Activated naive CD8-positive, alpha-beta T cell treated with anti-CD3 and anti-CD28 coated beads for 36 hours (primary cell): Measurements from ENCODE around the gene BAZ2B. TPM values are rescaled to one million over a fixed set of nuclear protein-coding genes. Genes with fewer than 3 reads are reported as not detected.
"Not testable (repeated sequence)": the region's sequence is repeated elsewhere in the genome, so short reads cannot be mapped to it uniquely, and the experiment has no call there.

Experiments
- DNase-seq: peaks from one replicate; pipeline ENCODE4 v3.0.0; 2021
- H3K27ac Mint-ChIP-seq: one replicate; pipeline ENCODE4 v1.8.0; 2022; ENCODE audit warnings: mild to moderate bottlenecking, moderate library complexity, mixed read lengths
- H3K27me3 Mint-ChIP-seq: one replicate; pipeline ENCODE4 v1.8.0; 2022; ENCODE audit warnings: mild to moderate bottlenecking, mixed read lengths
- H3K36me3 Mint-ChIP-seq: one replicate; pipeline ENCODE4 v1.8.0; 2021; ENCODE audit warnings: mild to moderate bottlenecking, mixed read lengths
- H3K4me1 Mint-ChIP-seq: one replicate; pipeline ENCODE4 v1.8.0; 2021; ENCODE audit warnings: mixed read lengths
- H3K4me3 Mint-ChIP-seq: one replicate; pipeline ENCODE4 v1.8.0; 2022; ENCODE audit warnings: mild to moderate bottlenecking, moderate library complexity, mixed read lengths
- H3K9me3 Mint-ChIP-seq: one replicate; pipeline ENCODE4 v1.8.0; 2022; ENCODE audit warnings: mixed read lengths
- total RNA-seq, 2 experiments: library from RNA; stranded (reverse); gene quantifications; one replicate each; pipeline ENCODE4 v1.2.3, GENCODE V29; 2021

Gene BAZ2B
- total RNA-seq, 2 experiments from 2014 or later, result 8.3 TPM

DNA sequence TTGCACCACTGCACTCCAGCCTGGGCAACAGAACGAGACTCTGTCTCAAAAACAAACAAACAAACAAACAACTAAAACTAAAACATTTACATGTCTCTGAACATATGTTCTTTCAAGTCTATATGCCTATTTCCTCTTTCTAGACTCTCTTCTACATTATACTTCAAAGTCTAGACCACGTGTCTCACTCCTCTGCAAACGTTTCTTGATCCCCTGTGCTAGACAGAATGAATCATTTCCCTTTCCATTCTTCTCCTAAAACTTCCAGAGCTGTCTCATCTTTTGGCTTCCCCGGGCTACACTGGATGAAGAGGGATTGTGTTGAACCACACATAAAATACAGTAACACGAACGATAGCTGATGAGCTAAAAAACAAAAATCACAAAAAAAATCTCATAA lies 67.1 kb downstream of the BAZ2B start:
- Mint-ChIP-seq H3K4me3 (no peak overlapping the region), H3K27ac (no peak overlapping the region), H3K27me3 (no peaks in the 10 kb centered on the region), H3K4me1 (peaks cover 3% of the 10 kb centered on the region), H3K36me3 (no peaks in the 10 kb centered on the region), H3K9me3 (no peaks in the 10 kb centered on the region)
- DNase-seq, result no peak

DNA sequence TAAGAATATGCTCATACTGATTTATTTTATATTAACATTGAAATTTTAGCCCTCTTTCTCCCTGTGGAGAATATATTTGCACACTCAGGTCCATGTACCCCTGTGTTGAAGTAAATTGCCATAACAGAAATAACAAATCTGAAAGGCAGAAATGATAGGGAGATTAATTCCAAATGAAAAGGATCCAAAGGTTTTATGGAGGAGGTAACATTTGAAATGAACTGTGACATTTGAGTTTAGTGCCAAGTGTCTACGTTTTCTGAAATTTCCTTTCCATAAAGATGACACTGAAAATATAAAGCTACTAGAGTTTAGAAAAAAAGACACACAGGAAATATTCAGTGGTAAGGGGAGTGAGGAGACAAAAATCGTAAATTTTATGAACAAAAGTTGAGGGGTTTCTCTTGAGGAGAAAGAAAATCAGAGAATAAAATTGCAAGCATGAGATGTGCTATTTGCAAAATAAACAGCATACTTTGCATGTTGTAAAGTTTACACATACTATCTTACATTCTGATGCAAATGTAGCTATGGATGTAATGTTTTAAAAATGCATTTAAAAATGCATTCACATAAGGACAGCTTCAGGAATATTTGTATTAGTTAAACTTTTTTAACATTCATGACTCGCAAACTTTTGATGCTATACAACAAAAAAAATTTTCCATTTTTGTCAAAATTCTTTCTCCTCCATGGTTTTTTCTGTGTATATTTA lies 69.5 kb downstream of the BAZ2B start:
- Mint-ChIP-seq H3K36me3 (peaks cover 6% of the 10 kb centered on the region), H3K9me3 (peaks cover 3% of the 10 kb centered on the region), H3K4me3 (no peak overlapping the region), H3K27ac (no peak overlapping the region), H3K27me3 (no peaks in the 10 kb centered on the region), H3K4me1 (peaks cover 3% of the 10 kb centered on the region)
- no peak for DNase-seq

DNA sequence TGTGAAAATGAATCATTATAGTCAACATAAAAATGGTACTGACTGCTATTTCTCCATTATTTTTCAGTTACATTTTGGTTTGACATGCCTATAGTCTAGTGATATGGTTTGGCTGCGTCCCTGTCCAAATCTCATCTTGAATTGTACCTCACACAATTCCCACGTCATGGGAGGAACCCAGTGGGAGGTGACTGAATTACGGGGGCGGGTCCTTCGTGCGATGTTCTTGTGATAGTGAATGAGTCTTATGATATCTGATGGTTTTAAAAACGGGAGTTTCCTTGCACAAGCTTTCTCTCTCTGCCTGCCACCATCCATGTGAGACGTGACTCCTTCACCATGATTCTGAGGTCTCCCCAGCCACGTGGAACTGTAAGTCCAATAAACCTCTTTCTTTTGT lies 70.3 kb downstream of the BAZ2B start:
- Mint-ChIP-seq H3K27ac (no peak overlapping the region), H3K36me3 (peaks cover 8% of the 10 kb centered on the region)

DNA sequence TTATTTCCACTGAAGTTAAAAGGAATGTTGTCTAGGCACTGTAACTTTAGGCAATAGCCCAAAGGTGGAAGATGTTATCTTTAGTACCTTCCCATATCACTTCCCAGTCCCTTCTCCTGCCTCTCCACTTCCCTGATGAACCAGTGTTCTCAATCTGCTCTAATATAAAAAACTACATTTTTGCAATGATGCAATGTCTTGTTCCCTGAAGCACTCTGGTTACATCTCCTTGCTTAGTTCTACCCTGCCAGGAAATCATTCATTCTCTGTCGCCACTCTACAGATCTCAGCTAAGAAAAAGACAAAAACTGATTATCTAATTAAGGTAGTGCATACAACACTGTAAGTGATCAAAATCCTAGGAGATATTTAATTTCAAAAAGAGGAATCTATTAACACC lies 71.3 kb downstream of the BAZ2B start:
- H3K27me3 Mint-ChIP-seq, result no peaks in the 10 kb centered on the region
- no peak for DNase-seq
- peaks cover 3% of the 10 kb centered on the region for H3K4me1 Mint-ChIP-seq
- H3K4me3 Mint-ChIP-seq, result no peak overlapping the region
- H3K9me3 Mint-ChIP-seq, result peaks cover 6% of the 10 kb centered on the region
- H3K27ac Mint-ChIP-seq, result no peak overlapping the region
- H3K36me3 Mint-ChIP-seq, result peaks cover 8% of the 10 kb centered on the region

More for the DNA sequence above, 70.3 kb downstream of the BAZ2B start:
- peaks cover 6% of the 10 kb centered on the region for H3K9me3 Mint-ChIP-seq
- H3K27me3 Mint-ChIP-seq, result no peaks in the 10 kb centered on the region
- no peak for DNase-seq
- H3K4me1 Mint-ChIP-seq, result peaks cover 3% of the 10 kb centered on the region
- H3K4me3 Mint-ChIP-seq, result no peak overlapping the region

DNA sequence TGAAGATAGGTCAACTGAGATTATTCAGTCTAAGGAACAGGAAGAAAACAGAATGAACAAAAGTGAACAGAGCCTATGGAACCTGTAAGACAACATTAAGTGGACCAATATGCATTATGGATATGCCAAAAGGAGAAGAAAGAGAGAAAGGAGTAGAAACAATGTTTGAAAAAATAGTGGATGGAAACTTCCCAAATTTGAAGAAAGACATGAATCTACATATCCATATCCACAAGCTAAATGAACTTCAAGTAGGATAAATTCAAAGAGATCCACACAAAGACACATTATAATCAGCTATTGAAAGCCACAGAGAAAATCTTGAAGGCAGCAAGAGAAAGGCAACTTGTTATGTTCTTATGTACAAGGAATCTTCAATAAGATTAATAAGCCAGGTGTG lies 74.2 kb downstream of the BAZ2B start:
- peaks cover 8% of the 10 kb centered on the region for H3K36me3 Mint-ChIP-seq
- H3K27me3 Mint-ChIP-seq, result no peaks in the 10 kb centered on the region
- no peak overlapping the region for H3K4me3 Mint-ChIP-seq
- H3K27ac Mint-ChIP-seq, result no peak overlapping the region
- no peak for DNase-seq
- H3K9me3 Mint-ChIP-seq, result peaks cover 6% of the 10 kb centered on the region
- H3K4me1 Mint-ChIP-seq, result no peaks in the 10 kb centered on the region

DNA sequence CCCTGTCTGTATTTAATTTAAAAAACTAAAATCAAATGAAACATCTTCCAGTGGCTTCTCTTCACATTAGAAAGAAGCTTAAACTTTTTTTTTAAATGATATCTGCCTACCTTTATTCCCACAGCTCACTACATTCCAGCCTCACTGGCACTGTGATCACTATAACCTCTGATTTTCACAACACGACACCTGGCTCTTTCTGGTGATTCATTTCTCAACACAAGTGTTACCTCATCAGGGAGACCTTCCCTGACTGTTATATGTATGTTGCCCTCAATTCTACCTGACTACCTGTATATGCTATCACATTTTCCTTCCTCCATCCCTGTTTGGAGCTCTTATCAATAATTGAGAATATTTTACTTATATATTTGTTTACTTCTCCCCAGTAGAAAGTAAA lies 76.6 kb downstream of the BAZ2B start:
- peaks cover 6% of the 10 kb centered on the region for H3K9me3 Mint-ChIP-seq
- no peak overlapping the region for H3K4me3 Mint-ChIP-seq

DNA sequence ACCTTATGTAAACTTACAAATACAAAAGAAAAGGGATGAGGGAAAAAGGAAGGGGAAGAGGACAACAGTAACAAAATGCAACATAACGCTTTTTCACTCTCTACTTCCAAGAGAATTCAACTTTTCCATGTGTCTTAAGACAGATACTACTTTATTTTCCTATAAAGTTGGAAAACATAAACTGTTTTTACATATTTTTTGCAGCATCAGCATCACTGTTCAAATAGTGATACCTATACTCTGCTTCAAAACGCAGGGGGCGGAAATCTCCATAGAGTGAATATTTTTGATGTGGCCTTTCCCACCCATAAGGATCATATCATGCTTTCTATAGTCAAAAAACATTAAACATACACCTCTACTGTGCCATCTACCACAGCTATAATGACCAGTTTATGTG lies 77.5 kb downstream of the BAZ2B start:
- H3K36me3 Mint-ChIP-seq, result peaks cover 6% of the 10 kb centered on the region
- DNase-seq, result no peak
- H3K4me3 Mint-ChIP-seq, result no peak overlapping the region
- H3K4me1 Mint-ChIP-seq, result no peaks in the 10 kb centered on the region
- H3K27ac Mint-ChIP-seq, result no peak overlapping the region
- peaks cover 6% of the 10 kb centered on the region for H3K9me3 Mint-ChIP-seq
- H3K27me3 Mint-ChIP-seq, result no peaks in the 10 kb centered on the region

More for the DNA sequence above, 76.6 kb downstream of the BAZ2B start:
- Mint-ChIP-seq H3K36me3 (peaks cover 8% of the 10 kb centered on the region), H3K27me3 (no peaks in the 10 kb centered on the region), H3K27ac (no peak overlapping the region), H3K4me1 (no peaks in the 10 kb centered on the region)
- no peak for DNase-seq

DNA sequence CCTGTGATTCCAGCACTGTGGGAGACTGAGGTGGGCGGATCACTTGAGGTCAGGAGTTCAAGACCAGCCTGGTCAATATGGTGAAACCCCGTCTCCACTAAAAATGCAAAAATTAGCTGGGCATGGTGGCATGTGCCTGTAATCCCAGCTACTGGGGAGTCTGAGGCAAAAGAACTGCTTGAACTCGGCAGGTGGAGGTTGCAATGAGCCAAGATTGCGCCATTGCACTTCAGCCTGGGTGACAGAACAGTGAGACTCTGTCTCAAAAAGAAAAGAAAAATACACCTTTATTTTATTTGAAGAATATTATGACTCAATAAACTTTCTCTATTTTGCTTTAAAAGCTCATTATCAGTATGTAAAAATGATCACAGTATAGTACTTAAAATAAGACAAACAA lies 81.1 kb downstream of the BAZ2B start:
- not testable (repeated sequence) for H3K9me3 Mint-ChIP-seq, H3K27ac Mint-ChIP-seq, H3K4me3 Mint-ChIP-seq, H3K4me1 Mint-ChIP-seq, DNase-seq, H3K27me3 Mint-ChIP-seq, H3K36me3 Mint-ChIP-seq

DNA sequence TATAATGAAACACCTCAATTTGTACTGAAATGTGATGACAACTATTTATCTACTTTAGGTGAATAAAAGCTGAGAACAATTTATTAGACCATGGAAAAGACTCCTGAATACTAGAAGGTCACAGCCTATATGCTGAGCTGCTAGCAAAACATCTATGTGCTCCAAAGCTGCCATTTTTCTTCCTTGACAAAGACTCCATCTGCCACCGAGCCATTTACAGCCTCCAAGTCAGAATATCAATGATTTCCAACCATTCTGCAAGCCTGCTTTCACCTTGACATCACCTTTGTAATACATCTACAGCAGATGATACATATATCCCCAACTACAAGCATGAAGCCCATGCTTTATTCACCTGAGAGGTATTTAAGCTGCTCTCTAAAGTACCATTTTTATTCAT lies 84.9 kb downstream of the BAZ2B start:
- no peaks in the 10 kb centered on the region for H3K27me3 Mint-ChIP-seq
- H3K4me1 Mint-ChIP-seq, result no peaks in the 10 kb centered on the region
- DNase-seq, result no peak
- no peak overlapping the region for H3K27ac Mint-ChIP-seq
- H3K4me3 Mint-ChIP-seq, result no peak overlapping the region
- peaks cover 1% of the 10 kb centered on the region for H3K9me3 Mint-ChIP-seq
- no peaks in the 10 kb centered on the region for H3K36me3 Mint-ChIP-seq

DNA sequence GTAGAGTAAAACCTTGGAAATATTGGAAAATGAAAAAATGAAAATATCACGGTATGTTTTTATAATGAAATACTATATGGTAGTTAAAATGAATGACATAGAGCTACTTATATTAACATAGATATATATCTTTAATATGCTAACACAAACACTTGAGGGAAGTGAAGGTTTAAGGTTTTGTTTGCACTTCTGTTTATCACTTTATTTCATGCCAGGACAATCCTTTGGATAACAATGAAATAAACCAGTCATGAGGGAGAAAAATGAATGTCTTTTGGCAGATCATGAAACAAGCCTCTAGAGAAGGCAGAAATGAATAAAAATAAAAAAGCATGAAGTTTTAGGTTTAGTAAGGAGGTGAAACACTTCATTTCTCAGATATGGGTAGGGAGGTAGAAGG lies 89.9 kb downstream of the BAZ2B start:
- Mint-ChIP-seq H3K9me3 (peaks cover 1% of the 10 kb centered on the region), H3K27me3 (no peaks in the 10 kb centered on the region), H3K4me1 (no peaks in the 10 kb centered on the region), H3K27ac (no peak overlapping the region), H3K36me3 (no peaks in the 10 kb centered on the region), H3K4me3 (no peak overlapping the region)
- no peak for DNase-seq

DNA sequence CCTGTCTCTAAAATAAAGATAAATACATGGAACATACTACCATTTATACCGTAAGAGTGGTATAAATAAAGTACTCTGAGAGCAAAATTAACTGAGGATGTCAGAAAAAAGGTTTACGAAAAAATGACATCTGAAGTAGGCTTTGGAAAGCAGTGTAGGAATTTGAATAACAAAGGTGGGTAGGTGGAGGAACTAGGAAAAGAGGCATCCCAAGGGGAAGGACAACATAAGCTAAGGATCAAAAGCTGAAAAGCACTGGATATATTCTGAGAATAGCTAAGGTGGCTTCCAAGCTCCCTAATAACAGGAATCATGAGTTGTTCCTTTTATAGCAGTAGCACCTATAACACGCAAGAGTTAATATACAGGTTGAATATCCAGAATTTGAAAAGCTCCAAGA lies 91.3 kb downstream of the BAZ2B start:
- Mint-ChIP-seq H3K9me3 (peaks cover 1% of the 10 kb centered on the region), H3K36me3 (no peaks in the 10 kb centered on the region), H3K27ac (no peak overlapping the region)

DNA sequence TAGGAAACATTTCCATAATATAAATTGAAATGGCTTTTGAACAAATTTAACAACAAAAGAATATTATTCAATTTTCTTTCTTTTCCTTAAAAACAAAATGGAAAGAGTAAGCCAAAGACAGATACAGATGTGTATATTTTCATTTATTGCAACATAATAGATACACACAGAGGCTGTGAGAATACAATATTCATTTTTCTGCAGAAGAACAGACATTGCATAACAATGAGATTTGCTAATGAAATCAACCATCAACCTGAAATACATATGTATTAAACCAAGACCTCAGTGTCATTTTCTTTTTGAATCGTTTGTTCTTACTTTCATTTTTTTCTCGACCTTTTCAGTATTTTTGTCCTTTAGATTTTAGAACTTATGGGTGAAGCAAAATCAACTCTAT lies 95.1 kb downstream of the BAZ2B start:
- Mint-ChIP-seq H3K9me3 (no peaks in the 10 kb centered on the region), H3K27ac (no peak overlapping the region), H3K27me3 (no peaks in the 10 kb centered on the region), H3K36me3 (no peaks in the 10 kb centered on the region), H3K4me3 (no peak overlapping the region), H3K4me1 (peaks cover 3% of the 10 kb centered on the region)
- DNase-seq, result no peak

More for the DNA sequence above, 91.3 kb downstream of the BAZ2B start:
- Mint-ChIP-seq H3K4me1 (no peaks in the 10 kb centered on the region), H3K27me3 (no peaks in the 10 kb centered on the region), H3K4me3 (no peak overlapping the region)
- no peak for DNase-seq

DNA sequence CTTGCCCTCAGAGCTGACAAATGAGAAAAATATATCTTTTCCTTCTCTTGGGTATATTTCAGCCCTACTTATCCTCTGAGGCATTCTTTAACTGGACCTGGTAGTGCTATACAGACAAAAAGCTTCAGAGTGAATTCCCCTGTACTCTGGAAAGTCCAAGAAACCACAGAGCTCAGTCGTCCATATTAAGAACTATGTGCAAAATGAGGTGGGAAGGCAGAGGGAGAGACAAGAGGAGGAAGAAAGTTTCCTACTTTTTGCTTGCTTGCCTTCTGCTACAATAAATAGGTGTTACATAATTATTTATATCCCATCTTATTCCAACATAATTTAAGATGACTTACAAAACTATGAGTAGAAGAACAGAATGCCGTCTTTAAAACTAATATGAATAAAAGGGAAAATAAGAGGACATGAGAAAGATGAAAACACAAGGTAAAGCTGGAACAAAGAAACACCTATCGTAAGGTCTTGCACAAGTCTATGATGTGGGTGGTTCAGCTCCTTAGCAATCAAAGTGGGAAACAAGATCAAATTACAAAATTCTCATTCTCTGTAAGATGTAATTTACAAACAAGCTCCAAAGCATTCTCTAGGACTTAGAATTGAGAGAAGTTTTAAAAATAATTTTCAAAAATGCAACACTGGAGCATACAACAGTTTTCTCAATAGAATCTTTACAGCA lies 97.9 kb downstream of the BAZ2B start:
- no peaks in the 10 kb centered on the region for H3K27me3 Mint-ChIP-seq
- peaks cover 1% of the 10 kb centered on the region for H3K36me3 Mint-ChIP-seq
- no peak overlapping the region for H3K4me3 Mint-ChIP-seq
- no peaks in the 10 kb centered on the region for H3K9me3 Mint-ChIP-seq
- peaks cover 15% of the 10 kb centered on the region for H3K4me1 Mint-ChIP-seq
- DNase-seq, result no peak
- no peak overlapping the region for H3K27ac Mint-ChIP-seq

DNA sequence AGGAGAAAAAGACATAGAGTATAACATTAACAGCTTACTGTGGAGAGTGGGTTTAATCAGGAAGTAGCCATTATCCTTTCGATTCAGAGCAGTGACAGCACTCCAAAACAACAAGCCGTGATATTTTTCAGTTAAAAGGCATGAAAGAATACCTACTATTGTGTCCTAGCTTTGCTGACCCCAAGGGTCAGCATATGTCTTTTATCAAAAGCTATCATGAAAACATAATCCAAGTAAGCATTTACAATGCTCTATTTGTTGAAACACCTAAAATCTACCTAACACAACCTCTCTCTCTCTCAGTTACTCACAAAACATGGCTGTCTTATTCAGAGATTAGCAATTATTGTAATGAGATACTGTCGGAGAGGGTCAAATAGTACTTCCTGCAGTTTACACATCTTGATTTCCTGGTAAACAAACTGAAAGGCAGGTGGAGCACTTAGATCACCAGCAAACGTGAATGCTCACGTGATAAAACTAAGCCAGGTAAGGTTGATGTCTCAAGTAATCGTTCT lies 100.0 kb downstream of the BAZ2B start:
- Mint-ChIP-seq H3K4me1 (peaks cover 20% of the 10 kb centered on the region), H3K27me3 (no peaks in the 10 kb centered on the region), H3K9me3 (no peaks in the 10 kb centered on the region), H3K36me3 (peaks cover 3% of the 10 kb centered on the region), H3K27ac (peak overlapping the region; percentile 78), H3K4me3 (peak overlapping the region; percentile 77)
- DNase-seq, result no peak

DNA sequence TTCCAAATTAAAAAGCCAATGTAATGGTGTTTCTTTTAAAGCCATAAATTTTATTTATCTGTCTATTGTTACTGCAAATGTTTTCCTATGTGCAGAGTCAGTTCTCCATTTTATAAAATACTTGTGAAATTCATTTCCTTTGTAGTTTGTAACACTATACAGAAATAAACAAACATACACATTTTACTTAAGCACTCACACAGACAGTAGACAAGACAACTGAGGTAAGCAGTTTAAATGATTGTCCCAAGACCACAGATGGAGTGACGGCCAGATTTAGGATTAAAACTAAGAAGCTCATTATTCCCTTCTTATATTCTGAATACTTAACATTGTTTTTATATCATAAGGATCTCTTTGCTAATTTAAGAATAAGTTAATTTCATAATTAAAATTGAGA lies 100.9 kb downstream of the BAZ2B start:
- H3K9me3 Mint-ChIP-seq, result no peaks in the 10 kb centered on the region
- H3K27me3 Mint-ChIP-seq, result no peaks in the 10 kb centered on the region
- peaks cover 20% of the 10 kb centered on the region for H3K4me1 Mint-ChIP-seq
- peaks cover 3% of the 10 kb centered on the region for H3K36me3 Mint-ChIP-seq
- peak overlapping the region; percentile 75 for H3K27ac Mint-ChIP-seq
- no peak for DNase-seq
- H3K4me3 Mint-ChIP-seq, result peak overlapping the region; percentile 79

DNA sequence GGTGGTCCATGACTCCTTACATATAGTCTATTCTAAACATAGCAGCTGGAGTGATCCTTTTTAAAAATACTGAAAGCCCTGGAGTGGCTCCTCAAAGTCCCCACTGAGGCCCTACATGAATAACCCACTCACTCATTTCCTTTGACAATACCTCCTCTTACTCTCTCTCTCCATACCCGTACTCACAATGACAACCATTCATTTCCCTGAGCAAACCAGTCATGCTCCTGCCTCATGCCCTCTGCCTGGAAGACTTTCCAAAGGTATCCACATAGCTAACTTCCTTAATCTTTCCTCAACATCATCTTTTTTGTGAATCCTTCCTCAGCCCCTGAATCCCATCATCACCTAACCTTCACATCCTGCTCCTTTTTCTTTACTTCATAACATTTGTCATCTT lies 102.6 kb downstream of the BAZ2B start:
- peaks cover 20% of the 10 kb centered on the region for H3K4me1 Mint-ChIP-seq
- H3K9me3 Mint-ChIP-seq, result no peaks in the 10 kb centered on the region
- H3K4me3 Mint-ChIP-seq, result no peak overlapping the region
- no peaks in the 10 kb centered on the region for H3K27me3 Mint-ChIP-seq
- DNase-seq, result no peak
- H3K36me3 Mint-ChIP-seq, result peaks cover 3% of the 10 kb centered on the region
- H3K27ac Mint-ChIP-seq, result no peak overlapping the region
